Keratinocyte (primary cell): ENCODE data around the gene MEIS2. TPM values are rescaled to one million over a fixed set of nuclear protein-coding genes. Genes with fewer than 3 reads are reported as not detected.

Experiments
- DNase-seq: peaks from one replicate; pipeline ENCODE4 v3.0.0-alpha.2; 2011; ENCODE audit warnings: low read depth, missing footprints, low spot score
- FAIRE-seq: peaks from 2 replicates; lab custom pipeline; 2011; peaks lifted over from hg19 to GRCh38; lab: Jason Lieb, UNC
- H2AFZ ChIP-seq: 2 replicates; pipeline ENCODE4 v1.6.0; 2012; ENCODE audit warnings: low read length, control low read depth, inconsistent platforms; ENCODE audit not compliant: control insufficient read depth
- H3K27ac ChIP-seq: 2 replicates; pipeline ENCODE4 v1.5.1; 2011; ENCODE audit warnings: low read length; ENCODE audit not compliant: control insufficient read depth, insufficient read depth
- H3K27me3 ChIP-seq: 3 replicates; pipeline ENCODE4 v1.6.0; 2011; ENCODE audit warnings: low read length; ENCODE audit not compliant: control insufficient read depth, insufficient read depth; ENCODE audit errors: extremely low read depth
- H3K36me3 ChIP-seq, 2 experiments: 2 replicates in 1 of 2; 3 replicates in 1 of 2; pipeline ENCODE4 v1.5.1; 2011; ENCODE audit warnings: low read length in 2 of 2, mild to moderate bottlenecking in 1 of 2; ENCODE audit not compliant: control insufficient read depth in 2 of 2, insufficient read depth in 2 of 2; ENCODE audit errors: extremely low read depth in 1 of 2
- H3K4me1 ChIP-seq: 3 replicates; pipeline ENCODE4 v1.5.1; 2011; ENCODE audit warnings: low read length; ENCODE audit not compliant: control insufficient read depth, insufficient read depth; ENCODE audit errors: extremely low read depth
- H3K4me2 ChIP-seq: 3 replicates; pipeline ENCODE4 v1.6.0; 2011; ENCODE audit warnings: low read depth, low read length; ENCODE audit not compliant: control insufficient read depth, insufficient read depth; ENCODE audit errors: extremely low read depth
- H3K4me3 ChIP-seq, 3 experiments: fragments of 200-600 bp in 1 of 3; sonication (generic) in 1 of 3; 2 replicates in 2 of 3; 3 replicates in 1 of 3; pipeline ENCODE4 v1.5.1; 2011 to 2016; ENCODE audit warnings: low read length in 3 of 3, mild to moderate bottlenecking in 3 of 3, control low read depth in 2 of 3, inconsistent platforms in 1 of 3, low read depth in 1 of 3, mixed read lengths in 1 of 3, mixed run types in 1 of 3, moderate library complexity in 1 of 3; ENCODE audit not compliant: control insufficient read depth in 2 of 3, insufficient read depth in 2 of 3; ENCODE audit errors: extremely low read depth in 1 of 3
- H3K79me2 ChIP-seq: 2 replicates; pipeline ENCODE4 v1.6.0; 2012; ENCODE audit warnings: low read length; ENCODE audit not compliant: control insufficient read depth, insufficient read depth
- H3K9ac ChIP-seq: 3 replicates; pipeline ENCODE4 v1.6.0; 2011; ENCODE audit warnings: low read length; ENCODE audit not compliant: control insufficient read depth, insufficient read depth; ENCODE audit errors: extremely low read depth
- H3K9me1 ChIP-seq: 3 replicates; pipeline ENCODE4 v1.6.0; 2011; ENCODE audit warnings: low read length; ENCODE audit not compliant: control insufficient read depth, insufficient read depth; ENCODE audit errors: extremely low read depth
- H3K9me3 ChIP-seq: 2 replicates; pipeline ENCODE4 v1.5.1; 2012; ENCODE audit warnings: low read depth, low read length; ENCODE audit not compliant: control insufficient read depth
- H4K20me1 ChIP-seq: 3 replicates; pipeline ENCODE4 v1.6.0; 2011; ENCODE audit warnings: low read length; ENCODE audit not compliant: control insufficient read depth, insufficient read depth; ENCODE audit errors: extremely low read depth
- CTCF ChIP-seq, 3 experiments: IDR thresholded peaks in 1 of 3; conservative IDR thresholded peaks in 1 of 3; optimal IDR thresholded peaks in 1 of 3; 2 replicates in 2 of 3; 3 replicates in 1 of 3; pipeline versions ENCODE3 to v1.5.1; 2011; ENCODE audit warnings: low read length in 3 of 3, mild to moderate bottlenecking in 3 of 3, moderate library complexity in 2 of 3, control low read depth in 1 of 3, inconsistent platforms in 1 of 3; ENCODE audit not compliant: insufficient read depth in 2 of 3; ENCODE audit errors: extremely low read depth in 1 of 3
- EZH2 ChIP-seq: IDR thresholded peaks from one replicate; pipeline ENCODE4 v1.6.1; 2012; ENCODE audit warnings: inconsistent platforms, mild to moderate bottlenecking, low read length, moderate library complexity
- dilution Hi-C: fragments of 300-500 bp; cut with MboI; formaldehyde crosslinking; loops from one replicate; pipeline ENCODE4 v1.7.0; 2020; ENCODE audit warnings: low sequenced_read_pairs; ENCODE audit not compliant: extremely low pct_ligation_motif_present
- polyA plus RNA-seq, 5 experiments: library from polyadenylated mRNA; depleted of rRNA in 3 of 5; stranded (reverse) in 3 of 5; stranded (forward) in 1 of 5; unstranded in 1 of 5; fragments of >200 nt; gene quantifications; 1 replicate in 1 of 5; 2 replicates in 3 of 5; 3 replicates in 1 of 5; pipeline versions ENCODE4 v1.2.1 to v1.2.3, GENCODE V29; 2011 to 2012; ENCODE audit warnings: missing spikeins in 2 of 5, low read depth in 1 of 5, low replicate concordance in 1 of 5

MEIS2 gene
- polyA plus RNA-seq, 1 donor (not counting 4 experiments of a cell fraction or from before 2014, with no cell fraction given) = 11.4 TPM

- TF ChIP-seq EZH2 (no peak), CTCF (optimal IDR thresholded peaks at IDR 0.05 in 1 of 3, IDR thresholded peaks at IDR 0.05 in 1 of 3, conservative IDR thresholded peaks at IDR 0.05 in 1 of 3; ENCODE audit: extremely low read depth in 1 of 3, insufficient read depth in 2 of 3, low read length in 3 of 3) (no peak)
- Histone ChIP-seq H4K20me1 (no peaks in the 10 kb centered on the region), H3K27ac (no peak overlapping the region), H3K9me3 (no peaks in the 10 kb centered on the region), H3K9me1 (no peaks in the 10 kb centered on the region), H2AFZ (no peak overlapping the region), H3K9ac (no peak overlapping the region), H3K27me3 (no peaks in the 10 kb centered on the region), H3K4me2 (no peak overlapping the region), H3K36me3 (no peaks in the 10 kb centered on the region), H3K79me2 (no peaks in the 10 kb centered on the region), H3K4me3 (no peak overlapping the region), H3K4me1 (no peaks in the 10 kb centered on the region)
- FAIRE-seq = no peak
- no peak for DNase-seq
- dilution Hi-C loops = no loop called here
These were observed 36.3 kb upstream of the MEIS2 start for GRCh38 chr15:37136666-37137065.

GRCh38 chr15:37135225-37135624, 34.9 kb upstream of the MEIS2 start:
- H3K4me3 ChIP-seq = no peak overlapping the region
- H3K36me3 ChIP-seq = no peaks in the 10 kb centered on the region
- H3K4me1 ChIP-seq = no peaks in the 10 kb centered on the region
- no peaks in the 10 kb centered on the region for H3K9me1 ChIP-seq
- no peaks in the 10 kb centered on the region for H4K20me1 ChIP-seq
- no peak overlapping the region for H3K9ac ChIP-seq
- peak; percentile 71 for FAIRE-seq
- no peak overlapping the region for H2AFZ ChIP-seq
- dilution Hi-C loops = no loop called here
- TF ChIP-seq CTCF (optimal IDR thresholded peaks at IDR 0.05 in 1 of 3, IDR thresholded peaks at IDR 0.05 in 1 of 3, conservative IDR thresholded peaks at IDR 0.05 in 1 of 3; ENCODE audit: extremely low read depth in 1 of 3, insufficient read depth in 2 of 3, low read length in 3 of 3) (peak; percentile 30 to 71 (median 60)), EZH2 (no peak)
- H3K9me3 ChIP-seq = no peaks in the 10 kb centered on the region
- no peak overlapping the region for H3K27ac ChIP-seq
- no peak overlapping the region for H3K4me2 ChIP-seq
- no peak for DNase-seq
- H3K79me2 ChIP-seq = no peaks in the 10 kb centered on the region
- H3K27me3 ChIP-seq = peaks cover 2% of the 10 kb centered on the region
